NOMO-1 (cell line): ENCODE measurements around the gene INTS7.
A peak's percentile ranks its signal among the peaks of the same experiment; 100 is the strongest.

Experiments used
- DNase-seq, 2 experiments: peaks; one replicate each; lab custom pipeline; 2025; ENCODE audit not compliant: unreplicated experiment in 2 of 2; lab: John Stamatoyannopoulos, UW

INTS7 gene

GRCh38 chr1:211910913-211911485 is 124.4 kb downstream of the INTS7 start:
- DNase-seq = no peak

GRCh38 chr1:211910113-211910884 is 125.1 kb downstream of the INTS7 start:
- DNase-seq = no peak

GRCh38 chr1:211909395-211909794 is 126.0 kb downstream of the INTS7 start:
- DNase-seq = no peak

- DNase-seq = no peak
Observed at GRCh38 chr1:211908951-211909350, 126.4 kb downstream of the INTS7 start.

DNA sequence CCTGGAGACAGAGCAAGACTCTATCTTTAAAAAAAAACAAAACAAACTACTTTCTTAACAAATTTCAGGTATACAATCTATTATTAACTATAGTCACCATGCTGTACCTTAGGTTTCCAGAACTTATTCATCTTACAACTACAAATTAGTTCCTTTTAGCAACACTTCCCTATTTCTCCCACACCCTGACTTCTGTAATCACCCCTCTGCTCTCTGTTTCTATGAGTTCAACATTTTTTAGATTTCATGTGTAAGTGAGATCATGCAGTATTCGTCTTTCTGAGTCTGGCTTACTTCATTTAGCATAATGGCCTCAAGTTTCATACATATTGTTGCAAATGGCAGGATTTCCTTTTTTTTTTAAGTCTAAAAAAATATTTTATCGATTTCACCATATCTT is 126.9 kb downstream of the INTS7 start:
- DNase-seq = peak; percentile 43 to 80

DNA sequence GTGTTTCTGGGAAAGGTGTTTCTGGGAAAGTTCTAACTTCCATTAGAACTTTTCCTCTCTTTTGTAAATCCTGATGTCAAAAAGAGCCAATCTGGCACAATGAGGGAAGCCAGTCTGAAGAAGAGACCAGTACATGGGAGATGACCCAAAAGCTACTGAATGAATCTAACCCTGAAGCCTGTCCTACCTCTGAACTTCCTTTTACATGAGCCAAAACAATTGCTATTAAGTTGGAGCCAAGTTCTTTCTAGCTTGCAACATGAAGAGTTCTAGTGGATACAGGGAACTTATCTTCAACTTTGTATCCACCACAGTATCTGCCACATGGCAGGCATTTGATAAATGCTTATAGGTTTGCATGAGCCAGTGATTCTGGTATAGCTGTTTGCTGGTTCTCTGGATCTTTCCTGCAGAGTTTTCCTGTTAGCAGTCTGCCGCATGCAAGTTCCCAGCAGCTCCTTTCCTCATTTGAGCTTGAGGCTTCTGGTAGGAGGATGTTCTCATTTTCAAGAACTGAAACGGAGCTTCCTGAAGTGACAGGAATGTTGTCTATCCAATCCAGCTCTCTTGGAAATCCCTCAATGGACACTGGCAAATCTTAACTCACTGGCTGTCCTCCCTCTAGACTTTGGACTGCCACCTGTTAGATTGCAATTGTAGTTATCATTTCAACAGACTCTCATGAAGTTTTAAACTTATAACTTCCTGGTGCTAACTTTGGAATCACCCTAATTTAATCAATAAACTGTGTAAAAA is 131.7 kb downstream of the INTS7 start:
- DNase-seq = no peak

- no peak for DNase-seq
Observed at GRCh38 chr1:211902624-211903291, 132.6 kb downstream of the INTS7 start.

DNA sequence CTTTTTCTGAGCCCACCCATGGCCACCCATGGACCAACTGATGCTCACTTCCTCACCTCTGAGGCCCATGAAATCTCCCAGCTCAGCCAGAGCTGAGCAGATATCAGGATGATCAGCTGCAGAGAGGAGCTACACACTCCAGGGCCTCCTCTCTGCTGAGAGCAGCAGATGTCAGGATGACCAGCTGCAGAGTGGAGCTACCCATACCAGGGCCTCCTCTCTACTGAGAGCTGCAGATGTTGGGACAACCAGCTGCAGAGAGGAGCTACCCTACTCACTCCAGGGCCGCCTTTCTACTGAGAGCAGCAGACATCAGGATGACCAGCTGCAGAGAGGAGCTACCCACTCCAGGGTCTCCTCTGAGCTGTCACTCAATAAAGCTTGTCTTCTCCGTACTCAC is 133.4 kb downstream of the INTS7 start:
- DNase-seq = no peak

DNA sequence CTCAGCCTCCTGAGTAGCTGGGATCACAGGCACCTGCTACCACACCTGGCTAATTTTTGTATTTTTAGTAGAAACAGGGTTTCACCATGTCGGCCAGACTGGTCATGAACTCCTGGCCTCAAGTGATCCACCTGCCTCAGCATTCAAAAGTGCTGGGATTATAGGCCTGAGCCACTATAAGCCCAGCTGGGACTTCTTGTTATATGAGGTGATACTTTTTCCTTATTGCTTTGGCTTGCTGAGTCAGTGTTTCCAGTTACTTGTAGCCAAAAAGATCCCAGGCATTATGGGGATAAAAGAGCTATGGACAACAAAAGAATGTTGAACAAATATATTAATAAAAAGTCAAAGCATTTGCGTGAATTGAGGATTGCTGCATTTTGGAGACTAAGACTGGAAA is 134.9 kb downstream of the INTS7 start:
- no peak for DNase-seq

GRCh38 chr1:211896958-211897357 is 138.4 kb downstream of the INTS7 start:
- DNase-seq = no peak

- no peak for DNase-seq
Observed at GRCh38 chr1:211895126-211895759, 140.1 kb downstream of the INTS7 start.

- DNase-seq = no peak
Observed at GRCh38 chr1:211894312-211894711, 141.0 kb downstream of the INTS7 start.

DNA sequence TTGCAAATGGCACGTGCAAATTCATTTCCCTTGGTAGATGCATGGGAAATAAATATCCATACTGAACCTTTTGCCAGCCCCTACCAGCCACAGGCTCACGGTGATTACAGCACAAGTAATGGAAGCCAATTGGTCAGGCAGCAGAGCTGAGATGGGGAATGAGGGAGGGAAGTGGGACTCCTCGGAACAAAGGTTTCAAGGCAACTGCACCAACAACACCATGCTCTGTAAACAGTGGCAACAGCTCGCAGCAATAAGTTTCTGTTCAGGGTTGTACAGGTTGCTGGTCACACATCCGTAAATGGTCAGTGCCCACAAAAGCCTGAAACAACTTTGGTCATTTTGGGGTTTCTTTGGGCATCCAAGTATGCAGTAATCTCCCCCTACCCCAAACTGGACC is 142.1 kb downstream of the INTS7 start:
- no peak for DNase-seq

DNA sequence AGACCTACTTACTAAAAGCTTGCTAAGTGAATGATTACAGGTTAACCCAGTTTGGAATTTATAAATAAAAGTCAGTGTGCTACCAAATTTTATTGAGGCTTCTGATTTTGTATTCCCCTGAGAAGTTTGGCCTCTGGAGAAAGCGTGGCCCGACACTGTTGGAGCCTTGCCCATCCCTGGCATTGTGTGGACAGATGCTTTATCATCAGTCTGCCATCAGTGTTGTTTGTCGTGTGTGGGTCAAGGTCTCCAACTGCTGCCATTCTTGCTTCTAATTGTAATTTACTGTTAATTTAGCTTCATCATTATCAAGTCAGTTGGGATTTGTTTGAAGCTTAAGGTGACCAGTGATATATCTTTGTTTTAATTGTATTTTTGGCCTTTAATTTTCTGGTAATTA is 142.8 kb downstream of the INTS7 start:
- no peak for DNase-seq

- no peak for DNase-seq
Observed at GRCh38 chr1:211891708-211892107, 143.6 kb downstream of the INTS7 start.
